HL-60/S4 (cell line): ENCODE results near the gene ARHGDIG.
"Not testable (repeated sequence)": the region's sequence is repeated elsewhere in the genome, so short reads cannot be mapped to it uniquely, and the experiment has no call there.

Experiments
- in situ Hi-C: fragments of 300-500 bp; cut with MboI; formaldehyde crosslinking; loops from 2 replicates; pipeline ENCODE4 v1.14.3; 2022; ENCODE audit warnings: low sequenced_read_pairs

ARHGDIG gene

GRCh38 chr16:263182-263774 is 17.1 kb upstream of the ARHGDIG start:
- in situ Hi-C loops = no loop called here

DNA sequence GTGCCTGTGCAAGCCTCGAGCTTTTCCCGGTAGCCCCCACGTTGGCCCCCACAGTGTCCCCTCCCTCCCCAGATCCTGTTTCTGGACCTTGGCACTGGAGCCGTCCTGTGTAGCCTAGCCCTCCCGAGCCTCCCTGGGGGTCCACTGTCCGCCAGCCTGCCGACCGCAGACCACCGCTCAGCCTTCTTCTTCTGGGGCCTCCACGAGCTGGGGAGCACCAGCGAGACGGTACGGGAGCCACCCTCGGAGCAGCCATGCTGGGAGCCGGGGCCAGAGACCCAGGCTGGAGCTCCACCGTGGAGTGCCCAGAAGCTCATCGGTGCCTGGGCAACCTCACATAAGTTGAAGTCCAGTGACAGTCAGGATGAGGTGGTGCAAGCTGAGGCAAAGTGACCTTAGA is 16.4 kb upstream of the ARHGDIG start:
- in situ Hi-C loops = no loop called here

DNA sequence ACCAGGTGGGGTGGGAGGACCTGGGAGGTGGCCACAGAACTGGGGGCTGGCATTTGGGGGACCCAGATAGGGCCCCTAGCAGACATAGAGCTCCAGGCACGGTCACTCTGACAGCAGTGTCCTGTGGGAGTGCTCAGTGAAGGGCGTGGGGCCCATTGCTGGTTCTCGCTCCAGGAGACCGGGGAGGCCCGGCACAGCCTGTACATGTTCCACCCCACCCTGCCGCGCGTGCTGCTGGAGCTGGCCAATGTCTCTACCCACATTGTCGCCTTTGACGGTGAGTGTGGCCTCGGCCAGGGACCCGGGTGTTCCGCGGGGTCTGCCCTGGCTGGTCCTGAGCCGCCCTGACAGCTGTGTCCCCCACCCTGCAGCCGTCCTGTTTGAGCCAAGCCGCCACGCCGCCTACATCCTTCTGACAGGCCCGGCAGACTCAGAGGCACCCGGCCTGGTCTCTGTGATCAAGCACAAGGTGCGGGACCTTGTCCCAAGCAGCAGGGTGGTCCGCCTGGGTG is 15.9 kb upstream of the ARHGDIG start:
- in situ Hi-C loops = no loop called here

DNA sequence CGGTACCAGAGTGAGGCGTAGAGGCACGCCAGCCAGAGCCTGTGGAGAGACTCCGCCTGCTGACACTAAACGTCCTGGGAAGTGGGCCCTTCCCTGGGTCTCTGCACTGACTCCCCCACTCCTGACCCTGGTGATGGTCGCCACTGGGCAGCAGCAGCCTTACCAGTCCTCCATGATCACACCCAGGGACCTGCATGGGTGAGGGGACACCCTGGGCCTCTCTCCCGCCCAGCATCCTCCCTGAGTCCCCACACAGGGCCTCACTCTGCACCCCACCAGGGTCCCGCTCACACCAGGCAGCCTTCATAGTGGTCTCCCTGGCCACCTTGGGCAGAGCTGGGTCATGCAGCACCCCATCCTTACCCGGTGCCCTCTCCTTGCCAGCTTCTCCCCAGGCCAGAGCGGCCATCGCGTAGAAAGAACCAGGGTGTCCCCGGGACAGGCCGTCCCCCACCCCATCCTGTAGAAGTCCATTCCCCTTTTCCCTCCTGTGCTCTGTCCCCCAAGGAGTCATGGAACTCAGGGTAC is 15.3 kb upstream of the ARHGDIG start:
- in situ Hi-C loops = no loop called here

DNA sequence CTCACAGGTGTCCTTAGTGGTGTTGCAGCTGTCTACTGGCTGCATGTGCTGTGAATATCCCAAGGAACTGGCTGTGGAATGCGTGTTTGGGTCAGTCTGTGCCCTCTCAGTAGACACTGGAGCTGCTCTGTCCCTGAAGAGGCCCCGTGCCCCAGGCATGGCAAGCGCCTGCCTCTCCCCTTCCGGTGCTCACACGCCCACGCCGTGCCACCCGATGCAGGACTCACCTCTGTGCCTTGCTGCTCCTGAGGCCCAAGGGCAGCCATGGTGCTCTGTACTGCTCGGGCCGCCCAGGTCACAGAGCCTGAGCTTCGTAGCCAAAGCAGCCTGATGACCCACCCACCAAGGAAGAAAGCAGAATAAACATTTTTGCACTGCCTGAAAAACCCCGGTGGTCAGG is 14.7 kb upstream of the ARHGDIG start:
- in situ Hi-C loops = no loop called here

GRCh38 chr16:266258-267164 is 13.9 kb upstream of the ARHGDIG start:
- in situ Hi-C loops = no loop called here

- in situ Hi-C loops = not testable (repeated sequence)
Observed at GRCh38 chr16:267562-267961, 12.8 kb upstream of the ARHGDIG start.

DNA sequence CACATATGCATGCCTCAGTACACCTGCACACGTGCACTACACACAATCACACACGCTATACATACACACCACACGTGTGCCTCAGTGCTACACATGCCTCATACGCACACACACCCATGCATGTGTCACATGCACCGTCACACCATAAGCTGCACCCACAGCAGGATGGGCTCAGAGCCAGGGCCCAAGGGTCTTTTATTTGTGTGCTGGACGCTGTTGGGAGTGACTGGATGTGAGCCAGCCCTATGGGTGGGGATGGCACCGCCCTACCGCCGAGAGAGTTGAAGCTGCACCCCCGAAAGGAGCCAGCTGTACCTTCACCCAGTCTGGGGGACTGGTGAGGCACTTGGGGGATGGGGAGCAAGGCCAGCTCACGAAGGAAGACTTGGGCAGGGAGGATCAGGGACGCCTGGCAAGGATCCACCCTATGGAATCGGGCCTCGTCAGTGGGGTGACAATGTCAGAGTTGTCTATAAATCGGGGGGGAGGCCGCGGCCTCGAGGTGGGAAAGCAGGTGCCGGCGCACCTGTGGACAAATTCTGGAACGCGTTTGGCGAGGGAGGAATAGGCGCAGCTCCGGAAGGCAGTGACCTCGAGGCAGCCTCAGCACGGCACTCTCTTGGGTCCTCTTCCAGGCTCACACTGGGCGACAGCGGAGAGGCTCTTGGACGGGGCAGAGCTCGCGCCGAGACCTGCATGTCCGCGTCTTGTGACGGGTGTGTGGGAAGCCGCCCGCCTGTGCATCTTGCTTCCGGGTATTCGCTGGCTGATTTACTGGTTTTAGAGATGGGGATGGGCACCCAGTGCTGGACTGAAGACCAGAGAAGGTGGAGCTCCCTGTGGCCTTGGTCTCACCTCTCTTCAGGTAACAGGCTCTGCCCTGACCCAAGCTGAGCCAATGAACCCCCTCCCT is 12.0 kb upstream of the ARHGDIG start:
- in situ Hi-C loops = no loop called here

- in situ Hi-C loops = no loop called here
Observed at GRCh38 chr16:269061-269796, 11.2 kb upstream of the ARHGDIG start.

GRCh38 chr16:270381-271255 is 9.8 kb upstream of the ARHGDIG start:
- in situ Hi-C loops = no loop called here

DNA sequence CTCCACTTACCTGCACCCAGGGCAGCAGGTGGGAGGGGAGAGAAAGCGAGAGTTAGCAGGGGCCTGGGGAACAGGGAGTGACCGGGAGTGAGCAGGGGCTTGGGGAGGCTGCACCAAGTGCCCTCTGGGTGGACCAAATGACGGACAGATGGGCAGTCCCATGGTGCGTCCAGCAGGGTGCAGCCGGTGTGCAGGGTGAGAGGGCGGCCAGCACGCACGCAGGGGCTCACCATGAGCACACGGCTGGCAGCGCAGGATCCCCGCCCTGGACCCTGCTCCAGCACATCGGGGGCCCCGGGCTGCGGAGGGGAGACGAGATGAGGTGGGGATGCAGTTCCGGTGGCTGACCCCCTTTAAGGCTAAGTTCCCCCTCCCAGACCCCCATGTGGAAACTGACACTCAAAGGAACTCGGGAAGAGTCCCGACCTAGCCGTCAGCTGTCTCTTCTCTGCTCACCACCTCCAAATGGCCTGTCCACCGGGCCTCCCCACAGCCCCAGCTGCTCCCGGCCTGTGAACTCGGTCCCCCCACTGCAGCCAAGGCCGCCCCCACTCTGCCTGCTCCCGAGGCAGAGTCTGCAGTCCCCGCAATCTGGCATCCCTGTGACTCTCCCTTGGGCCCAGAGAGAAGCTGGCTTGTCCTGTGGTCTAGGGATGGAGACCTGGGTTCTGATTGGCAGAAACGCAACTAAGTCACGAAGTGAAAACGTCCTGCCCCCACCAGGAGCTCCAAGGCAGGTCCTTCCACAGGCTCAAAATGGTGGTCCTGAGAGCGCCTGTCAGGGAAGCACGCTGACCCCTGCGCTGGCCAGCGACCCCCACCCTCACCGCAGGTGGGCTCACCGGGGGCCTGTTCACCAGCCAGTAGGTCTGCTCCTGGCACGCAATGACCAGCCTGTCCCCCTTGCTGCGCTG is 7.5 kb upstream of the ARHGDIG start:
- in situ Hi-C loops = no loop called here

GRCh38 chr16:273547-274421 is 6.6 kb upstream of the ARHGDIG start:
- in situ Hi-C loops = no loop called here

DNA sequence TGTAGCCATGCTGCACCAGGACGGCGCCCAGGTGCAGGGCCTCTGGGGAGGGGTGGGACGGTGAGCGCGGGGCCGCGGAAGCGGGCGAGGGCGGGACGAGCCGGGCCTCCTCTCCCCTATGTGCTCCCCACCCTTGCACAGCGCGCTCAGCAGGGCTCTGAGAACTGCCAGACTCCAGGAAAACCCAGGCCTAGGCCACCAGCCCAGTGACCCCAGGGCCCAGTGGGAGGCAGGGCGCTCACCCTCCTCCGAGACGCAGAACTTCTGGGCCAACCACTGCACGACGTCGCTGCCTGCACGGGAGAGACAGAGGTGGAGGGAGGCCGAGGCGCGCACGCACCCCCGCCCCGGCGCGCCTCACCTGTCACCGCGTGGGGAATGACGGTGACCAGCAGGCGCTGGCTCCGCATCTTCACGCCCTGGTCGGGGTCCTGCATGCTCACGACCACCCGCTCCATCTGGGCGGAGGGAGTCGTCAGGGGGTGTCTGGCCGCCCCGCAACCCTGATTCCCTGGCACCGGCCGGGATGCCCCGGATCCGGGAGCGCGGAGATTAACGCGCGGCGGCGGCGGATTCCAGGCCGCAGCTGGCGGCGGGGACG is 5.2 kb upstream of the ARHGDIG start:
- in situ Hi-C loops = no loop called here

GRCh38 chr16:275786-276232 is 4.6 kb upstream of the ARHGDIG start, which contains the start of gene RGS11:
TSS of gene RGS11 (minus strand) at chr16:275944. CDS start at chr16:275911, 33 bp downstream.
- in situ Hi-C loops = no loop called here

- in situ Hi-C loops = no loop called here
Observed at GRCh38 chr16:276426-277077, 3.8 kb upstream of the ARHGDIG start.

DNA sequence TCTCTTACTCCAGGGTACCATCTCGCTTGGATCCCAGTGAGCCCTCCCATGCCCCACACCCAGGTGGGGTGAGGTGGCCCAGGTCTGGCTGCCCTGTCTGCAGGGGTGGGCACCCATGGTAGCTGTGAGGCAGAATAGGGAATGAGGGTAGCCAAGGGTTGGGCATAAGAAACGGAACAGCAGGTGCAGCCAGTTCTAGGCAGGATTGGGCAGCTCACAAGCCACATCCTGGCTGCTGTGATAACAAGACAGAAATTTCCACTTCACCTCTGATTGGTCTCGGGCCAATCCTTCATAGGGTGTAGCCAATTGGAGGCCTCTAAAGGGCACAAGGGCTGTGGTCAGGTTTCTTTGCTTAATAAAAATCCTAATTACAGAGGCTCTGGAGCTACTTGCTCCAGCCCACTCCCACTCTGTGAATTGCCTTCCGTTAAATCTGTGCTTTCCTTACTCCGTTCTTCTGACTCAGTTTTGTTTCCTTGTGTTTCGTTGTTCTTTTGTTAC is 1.5 kb upstream of the ARHGDIG start:
- in situ Hi-C loops = no loop called here
